HepG2 (cell line): ENCODE data around the gene LEF1. TPM values are rescaled to one million over a fixed set of nuclear protein-coding genes. Genes with fewer than 3 reads are reported as not detected.

Experiments
- ATAC-seq: fragments of 200-7000 bp; cut with Tn5 transposase; 3 replicates; pipeline ENCODE4 v1.9.1; 2020; ENCODE audit warnings: mild to moderate bottlenecking, moderate library complexity
- BruUV-seq: library from RNA; stranded (reverse); fragments of 400-500 nt; replicated peaks from 2 replicates; lab custom pipeline; 2021; lab: Mats Ljungman, UMichigan
- CTCF ChIA-PET: fragments of 300-600 bp; formaldehyde crosslinking; extraction: SDS; loops from one replicate; lab custom pipeline; 2021; ENCODE audit warnings: low total read pairs, inconsistent platforms, low intra/inter-chr PET ratio; lab: Yijun Ruan, JAX
- POLR2A ChIA-PET: fragments of 350-600 bp; sonication (Branson Sonifier 250); formaldehyde crosslinking; loops from one replicate; lab custom pipeline; 2020; ENCODE audit warnings: antibody characterized with exemption, inconsistent platforms; lab: Yijun Ruan, JAX
- DNase-seq: peaks from one replicate; pipeline ENCODE4 v3.0.0-alpha.2; 2015; ENCODE audit warnings: low spot score
- FAIRE-seq: peaks from 3 replicates; lab custom pipeline; 2011; peaks lifted over from hg19 to GRCh38; lab: Jason Lieb, UNC
- H2AFZ ChIP-seq: one replicate; pipeline ENCODE4 v1.6.1; 2011; ENCODE audit warnings: low read length, inconsistent platforms
- H3K27ac ChIP-seq: fragments of 300-600 bp; 3 replicates; pipeline ENCODE4 v1.8.0; 2011; ENCODE audit warnings: mixed run types, mild to moderate bottlenecking, mixed read lengths, low read length, inconsistent platforms; ENCODE audit not compliant: insufficient read depth; ENCODE audit errors: extremely low read length
- H3K27me3 ChIP-seq, 2 experiments: fragments of 200-600 bp in 1 of 2; 2 replicates in 1 of 2; 3 replicates in 1 of 2; pipeline versions ENCODE4 v1.6.0 to v1.8.0; 2011; ENCODE audit warnings: low read length in 2 of 2, mild to moderate bottlenecking in 2 of 2, moderate library complexity in 2 of 2, inconsistent platforms in 1 of 2; ENCODE audit not compliant: insufficient read depth in 2 of 2, control insufficient read depth in 1 of 2
- H3K36me3 ChIP-seq, 2 experiments: fragments of 200-600 bp in 1 of 2; replicated peaks in 1 of 2; 2 replicates in 1 of 2; 3 replicates in 1 of 2; pipeline versions ENCODE4 v1.5.1 to v1.8.0; 2011; ENCODE audit warnings: low read length in 2 of 2, inconsistent platforms in 1 of 2; ENCODE audit not compliant: insufficient read depth in 2 of 2, control insufficient read depth in 1 of 2
- H3K4me1 ChIP-seq: 2 replicates; pipeline ENCODE4 v1.5.1; 2012; ENCODE audit warnings: low read length, inconsistent platforms; ENCODE audit not compliant: insufficient read depth
- H3K4me2 ChIP-seq: 2 replicates; pipeline ENCODE4 v1.6.0; 2011; ENCODE audit warnings: low read depth, low read length, inconsistent platforms
- H3K4me3 ChIP-seq, 3 experiments: fragments of 200-600 bp in 1 of 3; sonication (generic), shearing (Covaris generic) in 1 of 3; replicated peaks in 1 of 3; 2 replicates each; pipeline ENCODE4 v1.5.1; 2011 to 2016; ENCODE audit warnings: low read length in 3 of 3, inconsistent platforms in 2 of 3, low read depth in 2 of 3, mild to moderate bottlenecking in 2 of 3, control low read depth in 1 of 3, mixed read lengths in 1 of 3; ENCODE audit not compliant: insufficient read depth in 1 of 3
- H3K79me2 ChIP-seq: one replicate; pipeline ENCODE4 v1.6.1; 2011; ENCODE audit warnings: low read length, inconsistent platforms; ENCODE audit not compliant: insufficient read depth
- H3K9ac ChIP-seq: 2 replicates; pipeline ENCODE4 v1.6.0; 2011; ENCODE audit warnings: mild to moderate bottlenecking, low read depth, low read length, inconsistent platforms; ENCODE audit not compliant: insufficient read depth
- H3K9me3 ChIP-seq: 2 replicates; pipeline ENCODE4 v1.5.1; 2012; ENCODE audit warnings: mild to moderate bottlenecking, low read length
- H4K20me1 ChIP-seq: 2 replicates; pipeline ENCODE4 v1.6.0; 2011; ENCODE audit warnings: inconsistent platforms, mild to moderate bottlenecking, low read length, moderate library complexity; ENCODE audit not compliant: insufficient read depth
- ARHGAP35 ChIP-seq: sonication (generic); formaldehyde crosslinking; IDR thresholded peaks from 2 replicates; pipeline ENCODE4 v1.9.0; 2022; ENCODE audit warnings: mild to moderate bottlenecking, inconsistent platforms, moderate library complexity, missing genetic modification reagents, borderline replicate concordance
- HOXD1 ChIP-seq: sonication (generic); formaldehyde crosslinking; IDR thresholded peaks from 2 replicates; pipeline ENCODE4 v1.5.0; 2020; ENCODE audit warnings: missing genetic modification reagents
- PRMT3 ChIP-seq: sonication (generic); formaldehyde crosslinking; IDR thresholded peaks from 2 replicates; pipeline ENCODE4 v1.8.1; 2022; ENCODE audit warnings: low read depth, mild to moderate bottlenecking, moderate library complexity, missing genetic modification reagents, borderline replicate concordance
- SIN3A ChIP-seq: IDR thresholded peaks from 2 replicates; pipeline ENCODE4 v1.6.1; 2011; ENCODE audit warnings: low read depth, mild to moderate bottlenecking, control low read depth, low read length, borderline replicate concordance
- ZNF142 ChIP-seq: sonication (generic); formaldehyde crosslinking; IDR thresholded peaks from 2 replicates; pipeline ENCODE4 v1.4.0; 2020; ENCODE audit warnings: missing genetic modification reagents
- ZNF230 ChIP-seq: sonication (generic); formaldehyde crosslinking; IDR thresholded peaks from 2 replicates; pipeline ENCODE4 v1.4.0; 2020; ENCODE audit warnings: mild to moderate bottlenecking, missing genetic modification reagents
- ZNF264 ChIP-seq: sonication (generic); formaldehyde crosslinking; IDR thresholded peaks from 2 replicates; pipeline ENCODE4 v1.4.0; 2020; ENCODE audit warnings: missing genetic modification reagents
- ZZZ3 ChIP-seq: sonication (generic); formaldehyde crosslinking; IDR thresholded peaks from 2 replicates; pipeline ENCODE4 v1.4.0; 2020; ENCODE audit warnings: missing genetic modification reagents, mild to moderate bottlenecking, borderline replicate concordance
- WGBS: methylation state at CpG from one replicate; pipeline ENCODE4 v1.1.6; 2017; ENCODE audit warnings: low lambda C conversion rate; 5-methylcytosine and 5-hydroxymethylcytosine counted together
- in situ Hi-C: cut with HindIII; loops from 2 replicates; pipeline ENCODE4 v1.10.0; 2017; ENCODE audit warnings: low pct_unique_long_range_greater_than_20kb; ENCODE audit not compliant: extremely low pct_ligation_motif_present
- intact Hi-C: fragments of 100-400 bp; cut with micrococcal nuclease; formaldehyde crosslinking; loops from one replicate; pipeline ENCODE4 v1.10.0; 2022; ENCODE audit not compliant: unreplicated experiment
- polyA plus RNA-seq, 8 experiments: library from polyadenylated mRNA; depleted of rRNA in 3 of 8; stranded (reverse) in 7 of 8; unstranded in 1 of 8; fragments of >200 nt; fragmentation: Illumina TruSeq in 4 of 8; extraction: Trizol in 4 of 8; gene quantifications; 2 replicates each; pipeline versions ENCODE4 v1.2.1 to v1.2.3, GENCODE V29; 2011 to 2016; ENCODE audit warnings: low read depth in 4 of 8, missing spikeins in 1 of 8, mixed read lengths in 1 of 8; ENCODE audit not compliant: insufficient read depth in 1 of 8
- total RNA-seq, 5 experiments: library from RNA; depleted of rRNA; stranded (reverse); fragments of >200 nt; fragmentation: Illumina TruSeq; extraction: Trizol; gene quantifications; 2 replicates each; pipeline ENCODE4 v1.2.3, GENCODE V29; 2016; ENCODE audit warnings: low read depth in 1 of 5

LEF1 gene
- total and polyA plus RNA-seq, 2 of the 13 experiments (the other 11 are each of a cell fraction or from before 2014, with no cell fraction given), result 0.22 to 0.29 TPM

GRCh38 chr4:108152980-108153379 is 15.8 kb downstream of the LEF1 start:
- no peak for ATAC-seq
- Histone ChIP-seq H3K36me3 (no peaks in the 10 kb centered on the region), H3K4me2 (no peak overlapping the region), H2AFZ (no peak overlapping the region)
- POLR2A ChIA-PET, result no interaction called here
- TF ChIP-seq SIN3A, result no peak
- TF ChIP-seq ARHGAP35, result no peak
- TF ChIP-seq ZZZ3 (CRISPR knock-in tag), result no peak
- TF ChIP-seq PRMT3 (CRISPR knock-in tag), result no peak
- TF ChIP-seq ZNF264 (CRISPR knock-in tag), result no peak
- no peak for TF ChIP-seq ZNF230 (CRISPR knock-in tag)
- no peak for TF ChIP-seq ZNF142
- TF ChIP-seq HOXD1, result no peak
- TF ChIP-seq, all 625 proteins: peak for 0
- in situ Hi-C loops (no loop called here), intact Hi-C loops (no loop called here)
- FAIRE-seq (no peak), DNase-seq (no peak)
- no peaks in the 10 kb centered on the region for H3K4me1 ChIP-seq
- CTCF ChIA-PET, result no interaction called here
- BruUV-seq, result no TSS peak
- no peaks in the 10 kb centered on the region for H3K27me3 ChIP-seq
- H3K9me3 ChIP-seq, result no peaks in the 10 kb centered on the region
- no peak overlapping the region for H3K27ac ChIP-seq
- WGBS, result 0% methylated on average over 1 of the region's 1 CpG
- H3K9ac ChIP-seq, result no peak overlapping the region
- no peaks in the 10 kb centered on the region for H3K79me2 ChIP-seq
- no peaks in the 10 kb centered on the region for H4K20me1 ChIP-seq
- H3K4me3 ChIP-seq, result no peak overlapping the region
